Neural cell (in vitro differentiated cells): ENCODE results near the gene ZMIZ2. TPM values are rescaled to one million over a fixed set of nuclear protein-coding genes. Genes with fewer than 3 reads are reported as not detected.
"Not testable (repeated sequence)": the region's sequence is repeated elsewhere in the genome, so short reads cannot be mapped to it uniquely, and the experiment has no call there.

ENCODE experiments used
- H2AFZ ChIP-seq: fragments of 200-600, 300-800 bp; sonication (generic), shearing (Covaris generic); 2 replicates; pipeline ENCODE4 v1.6.0; 2014; ENCODE audit warnings: low read depth, mild to moderate bottlenecking, antibody characterized with exemption, low read length, moderate library complexity
- H3F3A ChIP-seq: fragments of 200-600 bp; shearing (Covaris generic); 2 replicates; pipeline ENCODE4 v1.6.1; 2016; ENCODE audit warnings: mild to moderate bottlenecking, moderate library complexity, mixed read lengths, antibody characterized with exemption, low read length; ENCODE audit not compliant: insufficient read depth, poor library complexity, severe bottlenecking
- H3K27ac ChIP-seq: fragments of 200-600, 300-800 bp; sonication (generic), shearing (Covaris generic); 2 replicates; pipeline ENCODE4 v1.5.1; 2014; ENCODE audit warnings: mild to moderate bottlenecking, low read length, moderate library complexity
- H3K27me3 ChIP-seq: fragments of 300-800, 200-600 bp; sonication (generic), shearing (Covaris generic); 2 replicates; pipeline ENCODE4 v1.6.0; 2014; ENCODE audit warnings: mild to moderate bottlenecking, low read depth, low read length, moderate library complexity; ENCODE audit not compliant: insufficient read depth
- H3K36me3 ChIP-seq: fragments of 300-800, 200-600 bp; sonication (generic), shearing (Covaris generic); 2 replicates; pipeline ENCODE4 v1.5.1; 2014; ENCODE audit warnings: mild to moderate bottlenecking, antibody characterized with exemption, low read length, moderate library complexity; ENCODE audit not compliant: insufficient read depth
- H3K4me2 ChIP-seq: fragments of 300-800, 200-600 bp; sonication (generic), shearing (Covaris generic); 2 replicates; pipeline ENCODE4 v1.6.0; 2014; ENCODE audit warnings: mild to moderate bottlenecking, low read length
- H3K4me3 ChIP-seq: fragments of 300-800, 200-600 bp; sonication (generic), shearing (Covaris generic); 2 replicates; pipeline ENCODE4 v1.5.1; 2014; ENCODE audit warnings: mild to moderate bottlenecking, low read length, moderate library complexity
- H3K79me2 ChIP-seq: fragments of 200-600 bp; shearing (Covaris generic); replicated peaks from 2 replicates; pipeline ENCODE4 v1.6.0; 2014; ENCODE audit warnings: mild to moderate bottlenecking, low read length, moderate library complexity; ENCODE audit not compliant: insufficient read depth
- H3K9ac ChIP-seq: fragments of 300-800, 200-600 bp; sonication (generic), shearing (Covaris generic); 2 replicates; pipeline ENCODE4 v1.6.1; 2016; ENCODE audit warnings: mild to moderate bottlenecking, low read length, mixed read lengths
- H3K9me2 ChIP-seq: fragments of 200-600 bp; shearing (Covaris generic); 2 replicates; pipeline ENCODE4 v1.6.1; 2016; ENCODE audit warnings: mild to moderate bottlenecking, low read length, mixed read lengths; ENCODE audit not compliant: insufficient read depth
- H3K9me3 ChIP-seq: fragments of 200-600, 300-800 bp; sonication (generic), shearing (Covaris generic); 2 replicates; pipeline ENCODE4 v1.6.1; 2016; ENCODE audit warnings: mild to moderate bottlenecking, mixed run types, low read length, moderate library complexity, mixed read lengths
- H4K20me1 ChIP-seq: fragments of 200-600 bp; shearing (Covaris generic); 2 replicates; pipeline ENCODE4 v1.6.1; 2016; ENCODE audit warnings: mild to moderate bottlenecking, mixed run types; ENCODE audit not compliant: insufficient read depth
- EP300 ChIP-seq: fragments of 450-650 bp; conservative IDR thresholded peaks from 2 replicates; pipeline ENCODE4 v1.6.1; 2014; ENCODE audit warnings: antibody characterized with exemption, mild to moderate bottlenecking, moderate library complexity; ENCODE audit not compliant: poor library complexity, severe bottlenecking
- EZH2 ChIP-seq: fragments of 200-600, 300-800 bp; shearing (Covaris generic), sonication (generic); IDR thresholded peaks from 2 replicates; pipeline ENCODE4 v1.6.1; 2014; ENCODE audit warnings: antibody characterized with exemption, low read length, borderline replicate concordance, mild to moderate bottlenecking; ENCODE audit not compliant: insufficient read depth, poor library complexity, severe bottlenecking
- MXI1 ChIP-seq: fragments of 450-650 bp; conservative IDR thresholded peaks from 2 replicates; pipeline ENCODE4 v1.6.1; 2014; ENCODE audit warnings: antibody characterized with exemption, mild to moderate bottlenecking; ENCODE audit not compliant: poor library complexity, severe bottlenecking
- RAD21 ChIP-seq: fragments of 450-650 bp; conservative IDR thresholded peaks from 2 replicates; pipeline ENCODE4 v1.6.1; 2014; ENCODE audit warnings: antibody characterized with exemption, mild to moderate bottlenecking, moderate library complexity
- SMC3 ChIP-seq: fragments of 450-650 bp; conservative IDR thresholded peaks from 2 replicates; pipeline ENCODE4 v1.6.1; 2014; ENCODE audit warnings: antibody characterized with exemption, mild to moderate bottlenecking, moderate library complexity; ENCODE audit not compliant: poor library complexity
- TAF1 ChIP-seq: IDR thresholded peaks from 2 replicates; pipeline ENCODE4 v1.6.1; 2012; ENCODE audit warnings: low read depth
- polyA plus RNA-seq: library from polyadenylated mRNA; depleted of rRNA; stranded (reverse); fragments of >200 nt; gene quantifications from 2 replicates; pipeline ENCODE4 v1.2.3, GENCODE V29; 2014
- TF ChIP-seq, protein P1 (sequence below): fragments of 450-650 bp; IDR thresholded peaks from 2 replicates; pipeline ENCODE4 v1.5.1; 2014; ENCODE audit warnings: antibody characterized with exemption, mild to moderate bottlenecking, moderate library complexity; ENCODE audit not compliant: poor library complexity, severe bottlenecking
- TF ChIP-seq, protein P2 (sequence below): IDR thresholded peaks from 2 replicates; pipeline ENCODE4 v1.6.1; 2012; ENCODE audit warnings: borderline replicate concordance

ZMIZ2 gene
- polyA plus RNA-seq, 1 donor from 2014 or later: 18.3 TPM

DNA sequence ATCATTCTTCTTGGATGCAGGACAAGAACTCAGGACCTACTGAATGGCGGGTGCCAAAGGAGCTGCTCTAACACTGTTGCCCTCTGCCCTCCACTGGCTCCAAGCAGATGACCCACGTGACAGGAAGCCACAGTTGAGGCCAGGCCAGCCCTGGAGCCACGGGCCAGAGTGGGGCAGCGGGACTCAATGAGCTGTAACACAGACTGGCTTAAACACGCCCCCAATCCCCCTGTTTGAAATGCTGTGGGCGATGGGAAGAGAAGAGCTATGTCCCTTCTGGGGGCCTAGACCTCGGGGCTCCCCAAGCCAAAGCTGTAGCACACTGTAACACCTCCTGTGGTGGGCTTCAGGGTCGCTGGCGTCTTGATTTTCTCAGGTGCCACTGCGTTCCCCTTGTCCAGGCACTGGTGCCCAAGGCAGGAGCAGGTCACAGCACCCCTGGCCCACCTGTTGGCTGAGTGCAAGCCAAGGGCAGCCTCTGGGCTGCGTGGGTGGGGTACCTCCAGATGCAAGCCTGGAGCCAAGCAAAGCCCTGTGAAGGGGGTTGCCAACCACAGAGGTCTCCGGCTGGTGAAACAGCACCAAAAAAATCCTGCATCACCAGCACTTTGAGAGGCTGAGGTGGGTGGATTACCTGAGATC lies 18.6 kb upstream of the ZMIZ2 start:
- Histone ChIP-seq H3K27ac (no peak overlapping the region), H3K27me3 (no peaks in the 10 kb centered on the region), H3K4me2 (no peak overlapping the region), H3K9me2 (no peaks in the 10 kb centered on the region), H3K9ac (no peak overlapping the region), H3K4me3 (no peak overlapping the region), H3K9me3 (no peaks in the 10 kb centered on the region), H3K79me2 (no peaks in the 10 kb centered on the region), H3K36me3 (no peaks in the 10 kb centered on the region), H4K20me1 (no peaks in the 10 kb centered on the region), H3F3A (no peaks in the 10 kb centered on the region), H2AFZ (no peak overlapping the region)
- TF ChIP-seq, protein P1, sequence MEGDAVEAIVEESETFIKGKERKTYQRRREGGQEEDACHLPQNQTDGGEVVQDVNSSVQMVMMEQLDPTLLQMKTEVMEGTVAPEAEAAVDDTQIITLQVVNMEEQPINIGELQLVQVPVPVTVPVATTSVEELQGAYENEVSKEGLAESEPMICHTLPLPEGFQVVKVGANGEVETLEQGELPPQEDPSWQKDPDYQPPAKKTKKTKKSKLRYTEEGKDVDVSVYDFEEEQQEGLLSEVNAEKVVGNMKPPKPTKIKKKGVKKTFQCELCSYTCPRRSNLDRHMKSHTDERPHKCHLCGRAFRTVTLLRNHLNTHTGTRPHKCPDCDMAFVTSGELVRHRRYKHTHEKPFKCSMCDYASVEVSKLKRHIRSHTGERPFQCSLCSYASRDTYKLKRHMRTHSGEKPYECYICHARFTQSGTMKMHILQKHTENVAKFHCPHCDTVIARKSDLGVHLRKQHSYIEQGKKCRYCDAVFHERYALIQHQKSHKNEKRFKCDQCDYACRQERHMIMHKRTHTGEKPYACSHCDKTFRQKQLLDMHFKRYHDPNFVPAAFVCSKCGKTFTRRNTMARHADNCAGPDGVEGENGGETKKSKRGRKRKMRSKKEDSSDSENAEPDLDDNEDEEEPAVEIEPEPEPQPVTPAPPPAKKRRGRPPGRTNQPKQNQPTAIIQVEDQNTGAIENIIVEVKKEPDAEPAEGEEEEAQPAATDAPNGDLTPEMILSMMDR: no peak
- TF ChIP-seq, protein P2, sequence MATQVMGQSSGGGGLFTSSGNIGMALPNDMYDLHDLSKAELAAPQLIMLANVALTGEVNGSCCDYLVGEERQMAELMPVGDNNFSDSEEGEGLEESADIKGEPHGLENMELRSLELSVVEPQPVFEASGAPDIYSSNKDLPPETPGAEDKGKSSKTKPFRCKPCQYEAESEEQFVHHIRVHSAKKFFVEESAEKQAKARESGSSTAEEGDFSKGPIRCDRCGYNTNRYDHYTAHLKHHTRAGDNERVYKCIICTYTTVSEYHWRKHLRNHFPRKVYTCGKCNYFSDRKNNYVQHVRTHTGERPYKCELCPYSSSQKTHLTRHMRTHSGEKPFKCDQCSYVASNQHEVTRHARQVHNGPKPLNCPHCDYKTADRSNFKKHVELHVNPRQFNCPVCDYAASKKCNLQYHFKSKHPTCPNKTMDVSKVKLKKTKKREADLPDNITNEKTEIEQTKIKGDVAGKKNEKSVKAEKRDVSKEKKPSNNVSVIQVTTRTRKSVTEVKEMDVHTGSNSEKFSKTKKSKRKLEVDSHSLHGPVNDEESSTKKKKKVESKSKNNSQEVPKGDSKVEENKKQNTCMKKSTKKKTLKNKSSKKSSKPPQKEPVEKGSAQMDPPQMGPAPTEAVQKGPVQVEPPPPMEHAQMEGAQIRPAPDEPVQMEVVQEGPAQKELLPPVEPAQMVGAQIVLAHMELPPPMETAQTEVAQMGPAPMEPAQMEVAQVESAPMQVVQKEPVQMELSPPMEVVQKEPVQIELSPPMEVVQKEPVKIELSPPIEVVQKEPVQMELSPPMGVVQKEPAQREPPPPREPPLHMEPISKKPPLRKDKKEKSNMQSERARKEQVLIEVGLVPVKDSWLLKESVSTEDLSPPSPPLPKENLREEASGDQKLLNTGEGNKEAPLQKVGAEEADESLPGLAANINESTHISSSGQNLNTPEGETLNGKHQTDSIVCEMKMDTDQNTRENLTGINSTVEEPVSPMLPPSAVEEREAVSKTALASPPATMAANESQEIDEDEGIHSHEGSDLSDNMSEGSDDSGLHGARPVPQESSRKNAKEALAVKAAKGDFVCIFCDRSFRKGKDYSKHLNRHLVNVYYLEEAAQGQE: no peak
- no peak for TF ChIP-seq EZH2

DNA sequence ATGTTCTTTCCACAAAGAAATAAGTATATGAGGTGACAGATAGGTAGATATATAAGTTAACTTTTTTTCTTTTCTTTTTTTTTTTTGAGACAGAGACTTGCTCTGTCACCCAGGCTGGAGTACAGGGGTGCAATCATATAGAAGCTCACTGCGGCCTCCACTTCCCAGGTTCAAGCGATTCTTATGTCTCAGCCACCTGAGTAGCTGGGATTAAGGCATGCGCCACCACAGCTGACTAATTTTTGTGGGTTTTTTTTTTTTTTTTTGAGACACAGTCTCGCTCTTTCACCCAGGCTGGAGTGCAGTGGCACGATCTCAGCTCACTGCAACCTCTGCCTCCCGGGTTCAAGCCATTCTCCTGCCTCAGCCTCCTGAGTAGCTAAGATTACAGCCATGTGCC lies 15.7 kb upstream of the ZMIZ2 start:
- H3K27me3 ChIP-seq, H3K4me3 ChIP-seq, H3K4me2 ChIP-seq, H3K9me3 ChIP-seq, H3K9me2 ChIP-seq, H3K36me3 ChIP-seq, H4K20me1 ChIP-seq, H3K27ac ChIP-seq, H2AFZ ChIP-seq, H3K9ac ChIP-seq, H3K79me2 ChIP-seq, H3F3A ChIP-seq: not testable (repeated sequence)

DNA sequence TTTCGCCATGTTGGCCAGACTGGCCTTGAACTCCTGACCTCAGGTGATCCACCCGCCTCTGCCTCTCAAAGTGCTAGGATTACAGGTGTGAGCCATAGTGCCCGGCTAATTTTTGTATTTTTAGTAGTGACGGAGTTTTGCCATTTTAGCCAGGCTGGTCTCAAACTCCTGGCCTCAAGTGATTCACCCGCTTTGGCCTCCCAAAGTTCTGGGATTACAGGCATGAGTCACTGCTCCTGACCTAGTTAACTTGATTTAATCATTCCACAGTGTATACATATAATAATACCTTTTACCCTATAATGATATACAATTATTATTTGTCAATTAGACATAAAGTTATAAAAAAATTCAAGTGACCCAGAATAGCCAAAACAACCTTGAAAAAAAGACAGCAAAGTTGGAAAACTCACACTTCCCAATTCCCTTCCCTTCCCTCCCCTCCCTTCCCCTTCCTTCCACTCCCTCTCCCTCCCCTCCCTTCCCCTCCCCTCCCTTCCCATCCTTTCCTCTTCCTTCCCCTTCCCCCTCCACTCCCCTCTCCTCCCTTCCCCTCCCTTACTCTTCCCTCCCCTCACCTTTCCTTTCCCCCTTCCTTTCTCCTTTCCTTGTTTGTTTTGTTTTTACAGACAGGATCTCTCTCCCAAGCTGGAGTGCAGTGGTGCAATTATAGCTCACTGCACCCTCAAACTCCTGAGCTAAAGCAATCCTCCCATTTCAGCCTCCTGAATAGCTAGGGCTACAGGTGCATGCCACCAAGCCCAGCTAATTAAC lies 14.8 kb upstream of the ZMIZ2 start:
- H4K20me1 ChIP-seq: no peaks in the 10 kb centered on the region
- H3K36me3 ChIP-seq: no peaks in the 10 kb centered on the region
- no peaks in the 10 kb centered on the region for H3K27me3 ChIP-seq
- no peak overlapping the region for H2AFZ ChIP-seq
- no peak overlapping the region for H3K4me3 ChIP-seq
- no peaks in the 10 kb centered on the region for H3K79me2 ChIP-seq
- no peak overlapping the region for H3K27ac ChIP-seq
- no peaks in the 10 kb centered on the region for H3F3A ChIP-seq
- TF ChIP-seq, protein P2: no peak
- TF ChIP-seq TAF1 (no peak), MXI1 (no peak), EZH2 (no peak), RAD21 (no peak), EP300 (no peak), SMC3 (no peak)
- TF ChIP-seq, protein P1: no peak
- H3K9me3 ChIP-seq: no peaks in the 10 kb centered on the region
- H3K9ac ChIP-seq: no peak overlapping the region
- H3K9me2 ChIP-seq: no peaks in the 10 kb centered on the region
- H3K4me2 ChIP-seq: no peak overlapping the region
